ENCODE measurements around the gene CBLIF.
"Not testable (repeated sequence)": the region's sequence is repeated elsewhere in the genome, so short reads cannot be mapped to it uniquely, and the experiment has no call there.

The CBLIF gene

DNA sequence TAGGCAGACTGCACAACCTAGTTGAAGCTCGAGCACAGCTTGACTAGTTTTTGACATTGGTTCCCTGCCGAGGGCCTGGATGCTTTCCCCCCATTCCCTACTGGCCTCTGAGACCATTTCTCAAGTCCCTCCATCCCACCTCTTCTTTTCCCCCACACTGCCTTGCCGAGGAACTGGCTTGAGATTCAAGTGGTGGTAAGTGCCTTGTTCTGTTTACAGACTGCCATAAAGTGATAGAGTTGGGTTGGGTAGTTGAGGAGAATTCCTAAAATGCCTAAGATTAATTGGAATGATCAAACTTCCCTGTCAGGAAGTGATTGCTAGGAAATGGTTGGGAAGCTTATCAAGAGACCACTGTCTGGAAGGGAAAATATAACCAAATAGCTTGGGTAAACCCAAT lies 50.9 kb downstream of the CBLIF start:
- no peak for DNase-seq (ENCODE audit: low read depth)

DNA sequence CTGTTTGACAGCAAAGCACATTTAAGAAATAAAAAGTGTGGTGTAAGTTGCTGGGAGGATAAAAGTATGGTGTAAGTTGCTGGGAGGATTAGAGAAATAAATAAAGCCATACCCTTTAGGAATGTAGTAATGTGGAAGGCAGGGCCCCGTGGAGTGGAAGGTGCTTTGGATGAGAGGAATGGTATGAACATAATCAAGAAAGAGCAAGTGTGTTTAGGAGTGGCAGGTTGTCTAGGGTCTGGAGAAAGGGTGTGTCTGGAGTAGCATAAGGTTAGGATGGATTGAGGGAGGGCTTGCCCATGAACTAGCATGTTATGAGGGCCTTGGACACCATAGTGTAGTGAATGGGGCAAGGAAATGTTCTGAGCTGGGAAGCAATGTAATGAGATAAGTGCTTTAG lies 52.8 kb downstream of the CBLIF start:
- no peak for DNase-seq (ENCODE audit: low read depth)

GRCh38 chr11:59791639-59792038 lies 53.7 kb downstream of the CBLIF start:
- DNase-seq (ENCODE audit: low read depth), result no peak

- DNase-seq (ENCODE audit: low read depth), result peak; percentile 50
Observed at GRCh38 chr11:59787816-59788215, 57.5 kb downstream of the CBLIF start.

- no peak for DNase-seq (ENCODE audit: low read depth)
Observed at GRCh38 chr11:59787255-59787588, 58.1 kb downstream of the CBLIF start.

DNA sequence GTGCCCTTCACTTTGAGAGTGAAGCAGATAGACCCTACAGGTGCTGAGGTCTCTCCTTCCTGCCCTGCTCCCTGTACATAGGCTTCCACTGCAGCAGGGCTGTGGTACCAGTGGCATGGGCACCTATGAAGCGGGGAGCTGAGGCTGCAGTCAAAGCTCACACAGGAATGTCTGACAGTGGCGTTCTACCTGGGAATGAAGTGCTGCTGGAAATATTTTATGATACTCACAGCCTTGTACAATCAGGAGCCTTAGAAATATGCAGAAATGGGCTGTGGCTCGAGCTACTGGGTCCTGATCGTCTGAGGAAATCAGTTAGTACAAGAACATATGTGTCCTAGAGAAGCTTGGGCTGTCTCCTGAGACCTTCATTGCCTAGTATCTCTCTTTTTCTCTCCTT lies 59.5 kb downstream of the CBLIF start:
- DNase-seq (ENCODE audit: low read depth), result no peak

GRCh38 chr11:59784441-59784840 lies 60.9 kb downstream of the CBLIF start:
- DNase-seq (ENCODE audit: low read depth), result not testable (repeated sequence)

DNA sequence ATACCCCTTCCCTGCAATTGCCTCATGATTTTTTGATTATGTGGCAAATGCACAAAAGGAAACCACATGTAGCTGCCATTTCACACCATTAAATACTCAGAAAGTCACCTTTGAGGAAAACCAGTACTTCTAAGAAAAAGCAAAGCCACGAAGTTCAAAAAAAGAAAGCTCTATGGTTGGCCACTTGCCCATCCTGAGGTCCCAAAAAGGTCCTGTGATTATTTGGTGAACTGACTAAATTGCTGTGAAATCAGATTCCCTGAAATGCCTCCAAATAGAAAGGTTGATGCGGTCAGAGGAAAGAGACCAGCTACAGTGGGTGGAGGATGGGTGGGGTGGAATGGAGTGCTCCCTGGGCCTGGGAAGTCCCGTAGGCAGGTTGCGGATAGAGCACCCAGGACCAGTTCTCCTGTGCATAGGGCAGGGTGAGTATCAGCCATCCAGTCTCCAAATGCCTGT lies 61.6 kb downstream of the CBLIF start:
- no peak for DNase-seq (ENCODE audit: low read depth)

GRCh38 chr11:59782080-59782479 lies 63.2 kb downstream of the CBLIF start:
- no peak for DNase-seq (ENCODE audit: low read depth)

DNA sequence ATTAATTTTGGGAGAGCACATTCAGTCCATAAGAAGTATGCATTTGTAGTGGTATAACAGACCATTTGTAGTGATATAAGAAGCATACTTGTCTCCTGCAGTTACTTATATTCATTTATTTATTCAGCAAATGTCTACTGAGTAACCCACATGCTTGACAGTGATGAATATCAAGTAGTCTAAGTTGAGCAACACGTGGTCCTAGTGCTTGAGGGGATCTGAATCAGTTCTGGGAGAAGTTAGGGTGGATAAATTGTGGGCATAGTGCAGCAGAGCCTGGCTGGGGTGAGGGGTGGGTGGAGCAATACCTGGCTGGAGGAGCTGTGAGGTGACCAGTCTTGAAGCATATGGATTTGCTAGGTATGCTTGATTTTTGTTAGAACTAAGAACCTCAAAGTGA lies 65.8 kb downstream of the CBLIF start:
- DNase-seq (ENCODE audit: low read depth), result no peak
